GM13976 (cell line): ENCODE measurements around the gene CFC1B.
"Not testable (repeated sequence)": the region's sequence is repeated elsewhere in the genome, so short reads cannot be mapped to it uniquely, and the experiment has no call there.

ENCODE experiments used
- DNase-seq: peaks from one replicate; pipeline ENCODE4 v3.0.0; 2012; ENCODE audit warnings: low spot score
- in situ Hi-C: fragments of 300-500 bp; cut with MboI; formaldehyde crosslinking; loops from one replicate; pipeline ENCODE4 v1.12.0; 2022; ENCODE audit warnings: low sequenced_read_pairs, mixed read lengths, inconsistent platforms; ENCODE audit not compliant: unreplicated experiment

CFC1B gene

DNA sequence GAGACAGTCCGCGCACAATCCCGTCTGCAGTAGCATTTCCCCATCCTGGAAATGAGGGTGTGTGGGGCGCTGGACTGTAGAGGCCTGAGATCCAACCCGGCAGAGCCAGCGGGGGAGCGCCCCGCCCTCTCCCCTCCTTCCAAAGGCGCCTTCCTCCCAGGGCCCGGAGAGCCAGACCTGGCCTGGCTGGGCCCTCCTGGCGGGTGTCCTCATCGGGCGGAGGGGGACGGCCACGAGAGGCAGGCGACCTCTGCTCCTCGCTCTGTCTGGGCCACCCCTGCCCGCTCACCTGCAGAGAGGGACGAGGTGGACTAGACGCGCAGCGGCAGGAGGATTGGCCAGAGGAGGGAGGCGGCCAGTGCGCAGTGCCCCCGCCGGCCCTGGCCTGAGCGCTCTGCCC is 28.5 kb downstream of the CFC1B start:
- DNase-seq, in situ Hi-C loops: not testable (repeated sequence)

DNA sequence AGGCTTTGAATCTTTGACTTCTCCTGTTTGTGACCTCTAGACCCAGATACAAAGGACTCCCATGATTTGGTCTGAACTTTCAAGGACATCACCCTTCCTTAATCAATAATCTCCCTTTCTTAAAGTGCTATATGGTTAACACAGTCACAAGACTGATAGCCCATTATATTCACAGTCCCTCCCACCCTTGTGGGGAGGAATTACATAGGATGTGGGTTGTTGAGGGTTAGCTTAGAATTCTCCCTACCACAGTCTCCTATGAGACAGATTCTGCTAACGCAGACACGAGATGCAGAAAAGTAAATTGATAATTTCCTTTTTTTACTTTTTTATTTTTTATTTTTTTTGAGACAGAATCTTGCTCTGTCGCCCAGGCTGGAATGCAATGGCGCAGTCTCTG is 33.2 kb downstream of the CFC1B start:
- DNase-seq, in situ Hi-C loops: not testable (repeated sequence)

GRCh38 chr2:130556441-130556840 is 35.4 kb downstream of the CFC1B start:
- in situ Hi-C loops, result not testable (repeated sequence)

GRCh38 chr2:130566165-130566564 is 45.1 kb downstream of the CFC1B start:
- in situ Hi-C loops, DNase-seq: not testable (repeated sequence)

More at GRCh38 chr2:130556441-130556840, 35.4 kb downstream of the CFC1B start:
- not testable (repeated sequence) for DNase-seq

DNA sequence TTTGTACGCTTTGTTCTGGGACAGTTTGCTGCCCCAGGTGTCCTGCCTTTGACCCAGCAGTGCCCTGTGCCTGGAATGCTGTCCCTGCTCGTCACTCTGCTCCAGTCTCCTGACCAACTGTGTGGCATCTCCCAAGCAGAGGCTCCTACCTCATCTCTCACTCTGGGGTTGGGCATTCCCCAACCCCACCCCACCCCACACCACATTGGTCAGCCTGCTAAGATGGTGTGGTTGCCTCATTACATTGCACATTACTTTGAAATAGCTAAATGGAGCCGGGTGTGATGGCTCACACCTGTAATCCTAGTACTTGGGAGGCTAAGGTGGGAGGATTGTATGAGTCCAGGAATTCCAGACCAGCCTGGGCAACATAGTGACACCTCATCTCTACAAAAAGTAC is 50.9 kb downstream of the CFC1B start:
- DNase-seq, in situ Hi-C loops: not testable (repeated sequence)

DNA sequence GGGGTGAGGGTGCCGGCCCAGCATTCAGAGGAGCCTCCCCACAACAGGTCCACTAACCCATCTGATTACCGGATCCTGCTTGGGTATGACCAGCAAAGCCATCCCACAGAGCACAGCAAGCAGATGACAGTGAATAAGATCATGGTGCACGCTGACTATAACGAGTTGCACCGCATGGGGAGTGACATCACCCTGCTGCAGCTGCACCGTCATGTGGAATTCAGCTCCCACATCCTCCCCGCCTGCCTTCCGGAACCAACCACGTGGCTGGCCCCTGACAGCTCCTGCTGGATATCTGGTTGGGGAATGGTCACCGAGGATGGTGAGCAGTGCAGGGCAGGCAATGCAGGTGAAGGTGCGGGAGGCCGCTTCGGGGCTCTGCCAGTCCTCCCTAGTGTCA is 53.2 kb downstream of the CFC1B start:
- in situ Hi-C loops, DNase-seq: not testable (repeated sequence)

DNA sequence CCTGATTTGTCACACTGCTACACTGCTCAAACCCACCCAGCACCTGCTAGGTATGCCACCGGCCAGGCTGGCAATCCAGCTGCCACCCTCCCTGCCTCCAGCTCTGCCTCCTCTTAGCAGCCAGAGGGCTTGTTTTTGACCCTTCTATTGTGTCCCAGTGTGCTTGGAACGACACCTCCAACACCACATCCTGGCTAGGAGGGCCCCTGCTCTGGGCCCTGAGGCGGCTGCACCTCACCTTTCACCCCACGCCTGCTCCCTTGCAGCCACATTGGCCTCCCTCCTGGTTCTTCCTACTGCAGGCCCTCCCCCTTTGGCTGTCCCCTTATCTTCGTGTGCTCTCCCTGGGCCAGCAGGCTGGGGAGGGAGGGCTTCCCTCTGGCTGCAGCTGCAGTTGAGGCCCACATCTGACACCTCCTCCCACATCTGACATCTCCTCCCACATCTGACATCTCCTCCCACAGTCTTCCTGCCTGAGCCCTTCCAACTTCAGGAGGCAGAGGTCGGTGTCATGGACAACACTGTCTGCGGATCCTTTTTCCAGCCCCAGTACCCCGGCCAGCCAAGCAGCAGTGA is 55.3 kb downstream of the CFC1B start:
- DNase-seq, in situ Hi-C loops: not testable (repeated sequence)

- DNase-seq, in situ Hi-C loops: not testable (repeated sequence)
Observed at GRCh38 chr2:130577559-130577958, 56.5 kb downstream of the CFC1B start.
